AG09309 (cell line): Measurements from ENCODE around the gene CATSPER2.
"Not testable (repeated sequence)": the region's sequence is repeated elsewhere in the genome, so short reads cannot be mapped to it uniquely, and the experiment has no call there.

Experiments
- DNase-seq: peaks from one replicate; pipeline ENCODE4 v3.0.0-alpha.2; 2010; ENCODE audit warnings: low read depth
- H3K4me3 ChIP-seq: 2 replicates; pipeline ENCODE4 v1.5.1; 2011; ENCODE audit warnings: mild to moderate bottlenecking, low read depth, low read length, moderate library complexity; ENCODE audit not compliant: control insufficient read depth
- TF ChIP-seq, protein P1 (sequence below): IDR thresholded peaks from 2 replicates; pipeline ENCODE4 v1.5.1; 2011; ENCODE audit warnings: mild to moderate bottlenecking, low read depth, low read length, inconsistent platforms; ENCODE audit not compliant: insufficient read depth, control insufficient read depth; ENCODE audit errors: missing control alignments

Gene CATSPER2

DNA sequence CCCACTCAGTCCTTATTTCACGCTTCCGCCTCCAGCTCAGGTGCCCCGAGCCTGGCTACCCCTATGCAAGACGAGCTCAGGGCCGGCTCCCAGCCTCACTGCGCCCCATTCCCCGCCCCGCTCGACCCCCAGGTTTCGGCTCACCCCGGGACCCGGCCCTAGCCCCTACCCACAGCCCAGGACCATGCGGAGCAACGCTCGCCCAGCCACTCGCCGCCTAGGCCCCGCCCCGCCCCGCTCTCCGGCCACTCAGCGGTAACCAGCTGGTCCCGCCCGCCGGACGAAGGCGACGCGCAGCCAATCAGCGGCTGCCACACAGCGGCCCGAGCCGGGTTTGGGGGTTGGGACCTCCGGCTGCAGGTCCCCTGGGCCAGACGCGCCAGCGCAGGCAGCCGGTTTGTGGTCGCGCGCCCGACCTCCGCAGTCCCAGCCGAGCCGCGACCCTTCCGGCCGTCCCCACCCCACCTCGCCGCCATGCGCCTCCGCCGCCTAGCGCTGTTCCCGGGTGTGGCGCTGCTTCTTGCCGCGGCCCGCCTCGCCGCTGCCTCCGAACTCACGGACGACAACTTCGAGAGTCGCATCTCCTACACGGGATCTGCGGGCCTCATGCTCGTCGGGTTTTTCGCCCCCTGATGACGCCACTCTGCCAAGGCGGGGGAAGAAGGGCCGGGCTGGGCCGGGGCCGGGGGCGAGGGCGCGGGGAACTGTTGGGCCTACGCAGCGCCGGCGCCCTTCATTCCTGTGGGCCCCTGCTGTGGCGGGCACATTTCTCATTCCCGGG lies at the start of gene CATSPER2:
Gene CATSPER2, minus strand, starts transcription at position 196 of the 781 bp plus-strand sequence. CDS start 783 bp downstream, outside the sequence.
- TF ChIP-seq, protein P1, sequence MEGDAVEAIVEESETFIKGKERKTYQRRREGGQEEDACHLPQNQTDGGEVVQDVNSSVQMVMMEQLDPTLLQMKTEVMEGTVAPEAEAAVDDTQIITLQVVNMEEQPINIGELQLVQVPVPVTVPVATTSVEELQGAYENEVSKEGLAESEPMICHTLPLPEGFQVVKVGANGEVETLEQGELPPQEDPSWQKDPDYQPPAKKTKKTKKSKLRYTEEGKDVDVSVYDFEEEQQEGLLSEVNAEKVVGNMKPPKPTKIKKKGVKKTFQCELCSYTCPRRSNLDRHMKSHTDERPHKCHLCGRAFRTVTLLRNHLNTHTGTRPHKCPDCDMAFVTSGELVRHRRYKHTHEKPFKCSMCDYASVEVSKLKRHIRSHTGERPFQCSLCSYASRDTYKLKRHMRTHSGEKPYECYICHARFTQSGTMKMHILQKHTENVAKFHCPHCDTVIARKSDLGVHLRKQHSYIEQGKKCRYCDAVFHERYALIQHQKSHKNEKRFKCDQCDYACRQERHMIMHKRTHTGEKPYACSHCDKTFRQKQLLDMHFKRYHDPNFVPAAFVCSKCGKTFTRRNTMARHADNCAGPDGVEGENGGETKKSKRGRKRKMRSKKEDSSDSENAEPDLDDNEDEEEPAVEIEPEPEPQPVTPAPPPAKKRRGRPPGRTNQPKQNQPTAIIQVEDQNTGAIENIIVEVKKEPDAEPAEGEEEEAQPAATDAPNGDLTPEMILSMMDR: no peak
- no peak for DNase-seq
- H3K4me3 ChIP-seq: no peak within 1 kb of the TSS

DNA sequence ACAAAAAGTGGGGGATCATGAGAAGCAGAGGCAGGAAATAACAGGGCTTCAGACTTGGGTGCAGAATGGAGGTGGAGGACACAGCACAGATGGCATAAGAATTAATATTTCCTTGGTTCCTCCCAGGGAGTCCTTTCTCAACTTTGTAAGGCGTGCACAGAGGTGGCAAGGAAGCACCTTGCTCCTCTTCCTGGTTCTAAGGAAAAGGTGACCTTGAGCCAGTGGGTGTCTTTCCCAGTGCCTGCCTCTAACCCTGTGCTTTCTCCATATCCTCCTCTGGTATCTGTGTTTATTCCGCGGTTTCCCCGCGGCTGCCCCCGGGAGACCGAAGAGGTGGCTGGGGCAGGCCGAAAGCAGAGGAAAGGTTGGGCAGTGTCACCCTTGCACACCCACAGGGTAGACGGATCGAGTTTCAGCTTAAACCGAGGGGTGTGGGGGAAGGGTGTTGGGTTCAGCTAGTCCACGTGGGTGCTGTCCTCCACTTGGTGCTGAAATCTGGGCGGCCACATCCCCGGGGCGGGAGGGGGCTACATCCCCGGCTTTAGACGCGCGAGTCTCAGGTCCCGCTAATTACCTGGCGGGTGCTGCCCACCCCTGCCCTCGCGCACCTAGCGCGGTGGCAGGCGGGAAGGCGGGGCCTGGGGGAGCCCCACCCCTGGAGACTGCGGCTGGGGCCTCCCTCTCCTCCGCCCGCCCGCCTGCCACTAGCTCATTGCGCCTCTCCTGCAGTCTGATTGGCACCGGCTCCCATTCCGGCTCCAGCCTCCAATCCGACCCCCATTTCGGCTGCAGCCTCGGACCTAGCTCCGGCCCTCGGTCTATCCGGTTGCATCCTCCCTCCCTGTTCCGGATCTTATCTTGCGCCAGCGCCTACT lies 44.7 kb upstream of the CATSPER2 start, which contains the start of gene CKMT1A:
Gene CKMT1A, plus strand, starts transcription at position 712 of the 875 bp plus-strand sequence. CDS start 192 bp downstream, outside the sequence.
- not testable (repeated sequence) for H3K4me3 ChIP-seq, DNase-seq

DNA sequence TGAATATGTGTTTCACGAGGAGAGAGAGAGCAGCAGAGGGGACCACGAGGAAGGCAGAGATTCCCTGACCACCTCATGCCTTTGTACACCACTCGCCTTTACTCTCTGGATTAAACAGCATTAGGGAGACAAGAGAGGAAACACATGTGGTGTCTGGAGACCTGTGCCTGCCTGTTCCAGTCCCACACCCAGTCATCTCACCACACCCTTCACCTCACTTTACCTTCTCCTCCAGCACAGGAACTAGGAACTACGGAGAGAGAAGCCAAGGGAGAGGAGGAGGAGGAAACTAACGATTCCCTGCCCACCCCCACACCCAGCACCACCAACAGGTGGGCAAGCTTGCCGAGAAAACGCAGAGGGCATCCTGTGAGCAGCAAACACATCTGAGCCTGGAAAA lies 44.0 kb upstream of the CATSPER2 start:
- not testable (repeated sequence) for H3K4me3 ChIP-seq, DNase-seq

DNA sequence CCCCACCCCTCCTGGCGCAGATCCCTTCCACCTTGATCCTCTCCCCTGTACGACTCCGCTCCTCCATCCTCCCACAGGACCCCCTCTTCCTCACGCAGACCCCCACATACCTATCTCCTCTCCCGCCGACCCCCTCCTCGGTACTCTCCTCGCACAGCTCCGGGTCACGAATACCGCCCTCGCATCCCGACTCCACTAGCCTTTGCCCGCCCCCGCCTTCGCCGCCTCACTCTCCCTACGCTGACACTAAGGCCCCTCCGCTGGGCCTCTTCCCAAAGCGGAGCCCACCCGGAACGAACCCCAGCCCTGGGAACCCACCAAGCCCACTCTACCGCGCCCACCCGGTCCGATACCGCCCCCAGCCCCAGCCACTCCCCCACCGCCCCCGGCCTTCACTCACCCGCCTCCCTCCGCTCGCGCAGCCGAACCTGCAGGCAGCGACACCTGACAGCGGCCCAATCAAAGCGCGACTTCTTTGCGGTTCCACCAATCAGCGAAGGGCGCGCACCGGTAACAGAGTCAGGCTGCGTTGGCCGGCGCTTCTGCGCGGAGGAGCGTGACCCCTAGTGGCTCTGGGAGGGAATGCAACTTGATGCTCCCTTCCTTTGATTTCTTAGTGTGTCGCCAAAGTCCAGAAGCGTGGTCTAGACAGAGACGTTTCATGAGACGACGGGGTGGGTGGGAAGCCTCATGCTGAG lies 41.1 kb upstream of the CATSPER2 start:
- not testable (repeated sequence) for DNase-seq, H3K4me3 ChIP-seq

DNA sequence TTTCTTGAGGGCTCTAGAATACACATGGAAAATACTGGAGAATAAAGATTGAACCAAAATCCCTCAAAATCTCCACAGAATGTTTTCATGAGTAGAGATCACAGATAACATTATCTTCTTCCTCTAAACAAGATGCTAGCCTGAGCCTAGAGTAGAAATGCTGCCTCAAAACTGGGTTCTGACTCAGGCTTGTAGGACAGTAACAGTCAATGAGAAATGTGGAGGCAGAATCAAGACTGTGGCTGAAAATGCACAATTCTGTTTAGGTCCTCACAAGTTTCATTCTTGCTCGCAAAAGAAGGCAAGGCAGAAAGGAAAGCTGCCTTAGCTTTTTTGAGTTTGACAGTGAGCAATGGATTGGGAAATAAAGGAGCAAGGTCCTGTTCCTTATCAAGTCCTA lies 25.5 kb upstream of the CATSPER2 start:
- H3K4me3 ChIP-seq, DNase-seq: not testable (repeated sequence)

DNA sequence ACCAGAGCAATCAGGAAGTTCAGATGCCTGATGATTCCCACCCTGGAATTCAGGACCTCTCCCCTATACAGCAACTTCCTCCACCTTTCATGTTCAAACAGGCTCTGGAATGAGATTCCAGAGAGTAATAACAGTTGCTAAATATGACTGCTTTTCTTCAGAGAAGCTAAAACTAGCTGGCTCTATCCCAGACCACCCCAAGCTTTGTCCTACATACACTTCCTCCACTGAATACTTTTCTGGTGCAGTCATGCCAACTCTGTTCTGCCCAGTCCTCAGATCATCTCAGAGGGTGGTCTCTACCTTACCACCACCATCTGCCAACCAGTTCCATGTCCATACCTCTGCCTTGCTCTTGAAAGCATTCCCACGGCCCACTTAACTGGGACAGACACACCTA lies 17.5 kb upstream of the CATSPER2 start:
- DNase-seq, H3K4me3 ChIP-seq: not testable (repeated sequence)

DNA sequence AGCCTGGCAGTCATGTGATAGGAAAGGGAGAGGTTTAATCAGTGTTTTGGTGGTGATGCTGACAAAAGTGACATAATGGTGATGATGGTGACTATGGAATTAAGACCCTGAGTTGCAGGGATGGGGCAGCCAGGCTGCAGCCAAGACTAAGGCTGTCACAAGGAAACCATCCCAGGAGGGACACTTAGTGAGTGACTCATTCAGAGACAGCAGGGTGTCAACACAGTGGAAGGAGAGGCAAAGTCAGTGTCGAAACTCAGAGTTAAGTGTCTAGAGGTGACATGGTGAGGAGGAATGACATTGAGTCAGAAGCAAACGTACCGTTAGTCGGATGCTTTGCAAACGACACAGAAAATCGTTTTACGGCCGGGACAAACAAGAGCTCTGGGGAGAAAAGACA lies 14.7 kb upstream of the CATSPER2 start:
- DNase-seq: not testable (repeated sequence)

DNA sequence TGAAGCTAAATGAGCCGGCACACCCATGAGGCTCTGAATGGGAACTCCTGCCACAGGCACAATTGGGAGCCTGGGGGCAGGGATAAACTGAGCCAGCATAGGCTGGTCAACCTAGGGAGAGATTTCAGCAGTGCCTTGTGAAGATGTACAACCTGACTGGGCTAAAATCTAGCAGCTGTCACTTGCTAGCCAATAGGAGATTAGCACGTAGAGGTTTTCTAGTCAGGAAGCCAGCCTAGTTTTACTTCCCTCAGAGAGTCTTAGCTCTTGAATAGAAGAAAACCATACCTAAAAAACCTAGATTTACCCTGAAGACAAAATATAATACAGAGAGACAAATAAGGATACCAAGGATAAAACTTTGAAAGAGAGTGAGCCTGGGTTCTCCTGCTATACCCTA lies 13.6 kb upstream of the CATSPER2 start:
- H3K4me3 ChIP-seq, DNase-seq: not testable (repeated sequence)

More for the DNA sequence above, 14.7 kb upstream of the CATSPER2 start:
- not testable (repeated sequence) for H3K4me3 ChIP-seq

DNA sequence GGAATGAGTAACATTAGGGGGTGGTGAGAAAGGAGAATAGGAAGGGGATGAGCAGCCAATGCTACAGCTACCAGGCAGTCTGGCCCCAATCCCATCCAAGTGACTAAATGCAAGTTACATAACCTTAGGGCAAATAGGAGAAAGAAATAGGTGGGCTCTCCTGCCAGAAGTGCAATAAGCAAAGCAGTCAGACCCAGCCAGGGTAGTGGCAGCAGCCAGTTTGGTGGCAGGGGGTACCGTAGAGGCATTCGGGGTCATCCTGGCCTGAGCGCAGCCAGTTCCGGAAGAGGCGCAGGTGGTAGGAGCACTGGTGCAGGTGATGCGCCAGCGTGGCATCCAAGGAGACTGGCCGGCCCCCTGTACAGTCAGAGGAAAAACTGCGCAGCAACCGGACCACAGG lies 11.1 kb upstream of the CATSPER2 start:
- H3K4me3 ChIP-seq, DNase-seq: not testable (repeated sequence)

DNA sequence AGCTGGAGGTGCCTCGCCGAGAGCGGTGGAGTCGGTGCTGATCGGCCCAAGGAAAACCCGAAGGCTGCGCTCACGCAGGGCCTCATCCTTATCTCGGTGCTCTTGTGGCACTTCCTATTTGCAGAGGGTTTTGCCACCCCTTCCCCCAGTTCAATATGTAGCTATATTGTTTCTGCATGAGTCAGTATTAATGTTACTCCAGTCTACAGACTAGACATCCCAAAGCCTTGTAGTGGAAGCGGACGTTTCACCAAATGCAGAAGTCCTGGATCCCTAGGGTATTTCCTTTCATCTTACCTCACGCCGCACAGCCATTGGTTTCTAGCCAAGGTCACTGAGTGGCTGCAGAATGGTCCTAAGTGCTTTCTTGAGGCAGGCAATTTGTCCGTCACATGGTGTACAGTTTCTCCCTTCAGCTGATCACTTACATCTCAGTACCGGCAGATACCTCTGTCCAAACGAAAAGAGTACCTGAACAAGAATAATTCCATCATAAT lies 834 bp upstream of the CATSPER2 start:
- DNase-seq: not testable (repeated sequence)

DNA sequence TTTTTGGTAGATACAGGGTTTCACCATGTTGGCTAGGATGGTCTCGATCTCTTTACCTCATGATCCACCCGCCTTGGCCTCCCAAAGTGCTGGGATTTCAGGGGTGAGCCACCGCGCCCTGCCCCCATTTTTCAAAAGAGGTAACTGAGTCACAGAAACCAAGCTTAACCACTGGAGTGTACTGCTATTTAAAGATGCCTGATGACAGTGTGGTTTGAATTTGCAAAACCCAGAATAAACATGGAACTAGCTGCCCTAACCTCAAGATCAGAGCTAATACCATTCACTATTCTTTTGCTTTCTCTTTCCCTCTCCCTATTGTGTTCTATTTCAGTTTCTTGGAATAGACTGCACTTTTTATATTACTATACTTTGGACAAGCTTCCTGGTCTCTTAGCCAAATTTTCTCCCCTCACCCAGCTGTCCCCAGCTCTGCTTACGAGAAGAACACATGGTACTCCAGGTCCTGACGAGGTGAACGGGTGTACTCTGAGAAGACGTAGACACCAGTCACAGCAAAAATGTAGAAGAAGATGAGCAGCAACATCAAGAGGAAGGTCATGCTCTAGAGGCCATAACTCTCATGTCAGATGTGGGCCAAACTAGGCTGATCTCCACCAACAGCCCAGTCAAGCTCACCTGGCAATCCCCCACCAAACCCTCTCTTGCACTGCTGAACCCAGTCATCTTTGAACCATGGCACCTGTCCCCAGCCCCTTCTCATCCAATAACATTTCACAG lies 10.0 kb downstream of the CATSPER2 start:
- not testable (repeated sequence) for DNase-seq, H3K4me3 ChIP-seq

More for the DNA sequence above, 834 bp upstream of the CATSPER2 start:
- H3K4me3 ChIP-seq: not testable (repeated sequence)

DNA sequence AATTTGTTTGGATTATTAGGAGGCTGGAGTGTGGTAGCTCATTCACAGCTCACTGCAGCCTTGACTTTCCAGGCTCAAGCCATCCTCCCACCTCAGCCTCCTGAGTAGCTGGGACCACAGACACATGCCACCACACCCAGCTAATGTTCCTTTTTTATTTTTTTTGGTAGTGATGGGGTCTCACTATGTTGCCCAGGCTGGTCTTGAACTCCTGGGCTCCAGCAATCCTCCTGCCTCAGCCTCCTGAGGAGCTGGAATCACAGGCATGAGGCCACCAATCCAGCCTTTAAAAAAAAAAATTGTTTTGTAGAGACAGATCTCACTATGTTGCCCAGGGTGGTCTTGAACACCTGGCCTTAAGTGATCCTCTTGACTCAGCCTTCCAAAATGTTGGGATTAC lies 21.7 kb downstream of the CATSPER2 start:
- H3K4me3 ChIP-seq, DNase-seq: not testable (repeated sequence)
